Activated naive CD4-positive, alpha-beta T cell treated with anti-CD3 and anti-CD28 coated beads, Interleukin-2, amount 10 ng/mL, durations not matched to agents 7 days and 5 days (primary cell): ENCODE results near the gene FRMD4B.
A peak's percentile ranks its signal among the peaks of the same experiment; 100 is the strongest.
"Not testable (repeated sequence)": the region's sequence is repeated elsewhere in the genome, so short reads cannot be mapped to it uniquely, and the experiment has no call there.

Experiments used
- CTCF ChIA-PET: fragments of 350-600 bp; sonication (Branson Sonifier 250); formaldehyde crosslinking; loops from one replicate; lab custom pipeline; 2021; ENCODE audit warnings: antibody characterized with exemption; lab: Charles Lee
- DNase-seq: peaks from one replicate; pipeline ENCODE4 v3.0.0-alpha.2; 2020
- H3K27ac Mint-ChIP-seq: one replicate; pipeline ENCODE4 v1.8.0; 2021; ENCODE audit warnings: mild to moderate bottlenecking, moderate library complexity, mixed read lengths
- H3K27me3 Mint-ChIP-seq: one replicate; pipeline ENCODE4 v1.8.0; 2021; ENCODE audit warnings: mild to moderate bottlenecking, mixed read lengths
- H3K36me3 Mint-ChIP-seq: one replicate; pipeline ENCODE4 v1.8.0; 2021; ENCODE audit warnings: mixed read lengths
- H3K4me1 Mint-ChIP-seq: one replicate; pipeline ENCODE4 v1.8.0; 2021; ENCODE audit warnings: mixed read lengths
- H3K4me3 Mint-ChIP-seq: one replicate; pipeline ENCODE4 v1.8.0; 2021; ENCODE audit warnings: mild to moderate bottlenecking, moderate library complexity, mixed read lengths
- H3K9me3 Mint-ChIP-seq: one replicate; pipeline ENCODE4 v1.8.0; 2021; ENCODE audit warnings: mixed read lengths

Gene FRMD4B

GRCh38 chr3:69292959-69293574 is 92.8 kb downstream of the FRMD4B start:
- H3K36me3 Mint-ChIP-seq = no peaks in the 10 kb centered on the region
- H3K9me3 Mint-ChIP-seq = no peaks in the 10 kb centered on the region
- peaks cover 3% of the 10 kb centered on the region for H3K27me3 Mint-ChIP-seq
- CTCF ChIA-PET = interaction anchor here (0.9 to 1.6 kb wide), 3 partner anchors 13 to 132 kb away, joined by 3 to 4 read pairs (median 3); no protein-coding TSS in a partner anchor
- H3K4me3 Mint-ChIP-seq = no peak overlapping the region
- no peak overlapping the region for H3K27ac Mint-ChIP-seq
- no peak for DNase-seq
- H3K4me1 Mint-ChIP-seq = peaks cover 9% of the 10 kb centered on the region

DNA sequence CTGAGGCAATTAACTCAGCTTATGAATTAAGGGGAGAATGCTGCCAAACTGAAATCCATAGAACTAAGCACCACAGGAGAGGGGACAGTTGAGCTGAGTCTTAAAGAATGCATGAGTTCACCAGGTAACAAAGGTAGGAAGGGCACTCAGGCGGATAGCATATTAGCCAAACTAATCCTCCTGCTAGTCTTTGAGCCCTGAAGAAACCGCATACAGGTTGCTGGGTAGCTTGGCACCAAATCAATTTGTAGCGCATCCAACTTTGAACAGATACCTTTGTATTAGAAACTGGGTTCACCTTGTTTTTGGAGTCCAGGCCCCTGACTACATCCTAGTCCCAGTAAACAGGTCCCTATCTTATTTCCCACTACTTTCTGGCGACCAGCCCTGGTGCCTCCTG is 93.7 kb downstream of the FRMD4B start:
- DNase-seq = no peak
- Mint-ChIP-seq H3K4me3 (no peak overlapping the region), H3K36me3 (no peaks in the 10 kb centered on the region), H3K4me1 (peaks cover 9% of the 10 kb centered on the region), H3K27me3 (peaks cover 3% of the 10 kb centered on the region), H3K27ac (no peak overlapping the region), H3K9me3 (no peaks in the 10 kb centered on the region)
- CTCF ChIA-PET = interaction anchor here (0.9 to 1.6 kb wide), 2 partner anchors 130 to 131 kb away, joined by 3 read pairs; no protein-coding TSS in a partner anchor

- H3K36me3 Mint-ChIP-seq = no peaks in the 10 kb centered on the region
- H3K9me3 Mint-ChIP-seq = no peaks in the 10 kb centered on the region
- H3K27ac Mint-ChIP-seq = no peak overlapping the region
- H3K4me3 Mint-ChIP-seq = no peak overlapping the region
- no peak for DNase-seq
- H3K4me1 Mint-ChIP-seq = peaks cover 9% of the 10 kb centered on the region
- H3K27me3 Mint-ChIP-seq = peaks cover 3% of the 10 kb centered on the region
- CTCF ChIA-PET = interaction anchor here (1.1 to 1.5 kb wide), 3 partner anchors 10 to 129 kb away, joined by 3 to 5 read pairs (median 3); no protein-coding TSS in a partner anchor
Measured at GRCh38 chr3:69290430-69290829, 95.5 kb downstream of the FRMD4B start.

DNA sequence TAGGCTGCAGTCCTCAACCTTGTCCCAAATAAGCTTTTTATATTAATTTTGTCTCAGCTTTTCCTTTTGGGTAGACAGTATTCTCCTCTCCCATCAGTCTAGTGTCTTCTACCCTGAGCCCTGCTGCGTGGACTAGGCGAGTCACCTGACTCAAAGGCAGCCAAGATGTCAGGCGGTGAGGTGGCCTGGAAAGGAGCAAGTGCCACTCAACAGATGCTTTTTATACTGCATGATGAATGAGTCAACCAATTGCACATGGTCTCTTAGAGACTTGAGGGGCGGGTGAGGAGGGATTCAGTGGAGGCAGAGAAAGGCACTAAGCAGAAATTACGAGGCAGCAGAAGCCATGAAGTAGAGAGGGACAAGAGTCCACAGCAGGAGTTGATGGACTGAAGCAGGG is 95.9 kb downstream of the FRMD4B start:
- CTCF ChIA-PET = interaction anchor here (1.1 to 1.5 kb wide), 2 partner anchors 9 to 129 kb away, joined by 3 to 5 read pairs; no protein-coding TSS in a partner anchor
- H3K27ac Mint-ChIP-seq = no peak overlapping the region
- no peak for DNase-seq
- H3K27me3 Mint-ChIP-seq = peaks cover 3% of the 10 kb centered on the region
- H3K4me1 Mint-ChIP-seq = peaks cover 9% of the 10 kb centered on the region
- no peak overlapping the region for H3K4me3 Mint-ChIP-seq
- H3K9me3 Mint-ChIP-seq = no peaks in the 10 kb centered on the region
- no peaks in the 10 kb centered on the region for H3K36me3 Mint-ChIP-seq

GRCh38 chr3:69288161-69288895 is 97.6 kb downstream of the FRMD4B start:
- Mint-ChIP-seq H3K4me3 (no peak overlapping the region), H3K36me3 (no peaks in the 10 kb centered on the region), H3K4me1 (peaks cover 9% of the 10 kb centered on the region), H3K9me3 (no peaks in the 10 kb centered on the region), H3K27ac (no peak overlapping the region), H3K27me3 (peaks cover 3% of the 10 kb centered on the region)
- no peak for DNase-seq
- CTCF ChIA-PET = interaction anchor here (0.6 to 1.6 kb wide), 3 partner anchors 14 to 167 kb away, joined by 3 to 5 read pairs (median 4); no protein-coding TSS in a partner anchor

- Mint-ChIP-seq H3K4me3 (no peak overlapping the region), H3K9me3 (no peaks in the 10 kb centered on the region), H3K4me1 (peaks cover 14% of the 10 kb centered on the region), H3K27ac (no peak overlapping the region), H3K36me3 (no peaks in the 10 kb centered on the region), H3K27me3 (peaks cover 7% of the 10 kb centered on the region)
- CTCF ChIA-PET = interaction anchor here (2.6 kb wide), 1 partner anchor 122 kb away, joined by 13 read pairs; no protein-coding TSS in a partner anchor
- DNase-seq = no peak
Measured at GRCh38 chr3:69283913-69284611, 101.8 kb downstream of the FRMD4B start.

DNA sequence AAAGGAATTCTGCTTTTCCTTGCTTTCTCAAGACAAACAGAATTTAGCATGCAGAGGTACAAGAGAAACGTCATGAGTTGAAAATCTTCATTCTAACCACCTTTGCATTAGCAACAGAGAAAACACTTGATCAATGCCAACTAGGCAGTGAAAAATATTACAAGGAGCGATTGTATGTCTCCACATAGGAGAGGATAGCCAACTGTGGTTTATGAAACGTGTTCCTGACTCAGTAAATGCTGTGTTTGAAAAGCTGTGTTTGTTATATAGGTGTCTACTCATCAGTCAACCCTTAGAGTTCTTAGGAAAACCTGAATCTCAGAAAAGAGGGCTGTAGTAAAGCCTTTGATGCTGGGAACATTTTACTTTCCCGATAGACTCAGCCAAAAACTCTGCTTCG is 102.4 kb downstream of the FRMD4B start:
- no peak for DNase-seq
- H3K9me3 Mint-ChIP-seq = no peaks in the 10 kb centered on the region
- H3K4me3 Mint-ChIP-seq = no peak overlapping the region
- CTCF ChIA-PET = interaction anchor here (2.6 kb wide), 1 partner anchor 122 kb away, joined by 13 read pairs; no protein-coding TSS in a partner anchor
- no peaks in the 10 kb centered on the region for H3K36me3 Mint-ChIP-seq
- H3K4me1 Mint-ChIP-seq = peaks cover 9% of the 10 kb centered on the region
- H3K27ac Mint-ChIP-seq = no peak overlapping the region
- peaks cover 7% of the 10 kb centered on the region for H3K27me3 Mint-ChIP-seq

GRCh38 chr3:69282181-69282580 is 103.7 kb downstream of the FRMD4B start:
- no peaks in the 10 kb centered on the region for H3K36me3 Mint-ChIP-seq
- no peaks in the 10 kb centered on the region for H3K9me3 Mint-ChIP-seq
- DNase-seq = peak; percentile 23
- H3K4me1 Mint-ChIP-seq = peaks cover 6% of the 10 kb centered on the region
- H3K27me3 Mint-ChIP-seq = peaks cover 4% of the 10 kb centered on the region
- H3K4me3 Mint-ChIP-seq = no peak overlapping the region
- CTCF ChIA-PET = interaction anchor here (0.9 to 2.6 kb wide), 5 partner anchors 9 to 161 kb away, joined by 3 to 13 read pairs (median 4); no protein-coding TSS in a partner anchor
- H3K27ac Mint-ChIP-seq = no peak overlapping the region

DNA sequence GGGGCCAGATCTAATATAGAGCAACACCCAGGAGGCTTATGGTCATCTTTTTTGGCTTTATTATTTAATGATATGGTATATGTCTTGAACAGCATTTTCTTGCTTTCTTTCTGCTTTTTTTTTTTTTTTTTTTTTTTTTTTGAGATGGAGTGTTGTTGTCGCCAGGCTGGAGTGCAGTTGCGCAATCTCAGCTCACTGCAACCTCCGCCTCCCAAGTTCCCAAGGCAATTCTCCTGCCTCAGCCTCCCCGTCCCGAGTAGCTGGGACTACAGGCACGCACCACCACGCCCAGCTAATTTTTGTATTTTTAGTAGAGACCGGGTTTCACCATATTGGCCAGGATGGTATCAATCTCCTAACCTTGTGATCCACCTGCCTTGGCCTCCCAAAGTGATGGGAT is 108.5 kb downstream of the FRMD4B start:
- H3K27ac Mint-ChIP-seq, DNase-seq, H3K36me3 Mint-ChIP-seq, H3K4me3 Mint-ChIP-seq, CTCF ChIA-PET, H3K9me3 Mint-ChIP-seq, H3K27me3 Mint-ChIP-seq, H3K4me1 Mint-ChIP-seq: not testable (repeated sequence)

DNA sequence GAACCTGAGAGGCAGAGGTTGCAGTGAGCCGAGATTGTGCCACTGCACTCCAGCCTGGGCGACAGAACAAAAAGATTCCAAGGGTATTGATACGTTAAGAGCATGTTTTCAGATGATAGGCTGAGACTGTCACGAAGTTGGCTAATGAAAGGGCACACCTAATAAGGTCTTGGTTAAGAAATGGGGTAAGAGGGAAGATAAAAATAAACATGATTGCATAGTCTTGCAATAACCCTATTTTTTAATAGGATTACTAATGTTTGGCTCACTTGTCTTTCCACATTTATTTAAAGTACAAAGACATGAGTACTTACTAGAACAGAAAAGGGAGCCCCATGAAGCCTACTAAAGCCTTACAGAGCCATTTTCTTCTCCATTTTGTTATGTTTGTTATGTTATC is 109.0 kb downstream of the FRMD4B start:
- Mint-ChIP-seq H3K4me3 (no peak overlapping the region), H3K27ac (no peak overlapping the region), H3K36me3 (no peaks in the 10 kb centered on the region), H3K4me1 (peaks cover 2% of the 10 kb centered on the region), H3K9me3 (no peaks in the 10 kb centered on the region), H3K27me3 (peaks cover 4% of the 10 kb centered on the region)
- CTCF ChIA-PET = no interaction called here
- no peak for DNase-seq

DNA sequence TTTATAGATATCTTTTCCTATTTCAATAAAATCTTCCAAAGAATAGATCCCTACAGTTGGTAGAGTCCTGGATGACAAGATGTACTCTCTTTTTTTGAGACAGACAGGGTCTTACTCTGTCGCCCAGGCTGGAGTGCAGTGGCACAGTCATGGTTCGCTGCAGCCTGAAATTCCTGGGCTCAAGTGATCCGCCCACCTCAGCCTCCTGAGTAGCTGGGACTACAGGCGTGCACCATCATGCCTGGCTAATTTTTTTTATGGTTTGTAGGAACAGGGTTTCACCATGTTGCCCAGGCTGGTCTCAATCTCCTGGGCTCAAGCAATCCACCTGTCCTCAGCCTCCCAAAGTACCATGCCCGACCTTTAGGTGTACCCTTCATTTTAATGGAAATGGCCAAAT is 109.7 kb downstream of the FRMD4B start:
- H3K36me3 Mint-ChIP-seq, H3K4me1 Mint-ChIP-seq, H3K9me3 Mint-ChIP-seq, H3K27ac Mint-ChIP-seq, H3K4me3 Mint-ChIP-seq, DNase-seq, H3K27me3 Mint-ChIP-seq, CTCF ChIA-PET: not testable (repeated sequence)

GRCh38 chr3:69273896-69274295 is 112.0 kb downstream of the FRMD4B start:
- no peaks in the 10 kb centered on the region for H3K27me3 Mint-ChIP-seq
- H3K36me3 Mint-ChIP-seq = no peaks in the 10 kb centered on the region
- no peak overlapping the region for H3K27ac Mint-ChIP-seq
- no peaks in the 10 kb centered on the region for H3K9me3 Mint-ChIP-seq
- no peak overlapping the region for H3K4me3 Mint-ChIP-seq
- DNase-seq = no peak
- no peaks in the 10 kb centered on the region for H3K4me1 Mint-ChIP-seq
- CTCF ChIA-PET = interaction anchor here (1.6 kb wide), 1 partner anchor 113 kb away, joined by 6 read pairs; no protein-coding TSS in a partner anchor

- CTCF ChIA-PET = interaction anchor here (1.3 to 1.6 kb wide), 2 partner anchors 9 to 111 kb away, joined by 4 to 6 read pairs; no protein-coding TSS in a partner anchor
- no peak for DNase-seq
- Mint-ChIP-seq H3K4me1 (no peaks in the 10 kb centered on the region), H3K27ac (no peak overlapping the region), H3K9me3 (no peaks in the 10 kb centered on the region), H3K27me3 (no peaks in the 10 kb centered on the region), H3K36me3 (no peaks in the 10 kb centered on the region), H3K4me3 (no peak overlapping the region)
Measured at GRCh38 chr3:69272556-69272955, 113.3 kb downstream of the FRMD4B start.

DNA sequence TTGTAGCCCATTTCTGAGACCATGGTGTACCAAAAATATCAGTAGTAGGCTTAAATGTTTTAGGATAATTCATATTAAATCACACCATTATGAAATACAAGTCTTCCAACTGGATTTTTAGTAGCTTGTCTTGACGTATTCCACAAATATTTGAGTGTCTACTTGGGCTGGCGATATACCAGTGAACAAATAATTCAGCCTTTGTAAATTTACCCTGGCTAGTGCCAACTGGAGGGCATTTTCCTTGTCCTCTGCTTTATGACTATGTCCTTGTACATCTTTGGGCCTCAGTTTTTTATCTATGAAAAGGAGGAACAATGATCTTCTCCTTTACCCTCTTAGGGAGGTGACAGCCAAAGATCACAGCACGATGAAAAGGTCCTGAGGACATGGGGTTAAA is 114.8 kb downstream of the FRMD4B start:
- Mint-ChIP-seq H3K27me3 (no peaks in the 10 kb centered on the region), H3K27ac (no peak overlapping the region), H3K4me1 (no peaks in the 10 kb centered on the region), H3K9me3 (no peaks in the 10 kb centered on the region), H3K36me3 (no peaks in the 10 kb centered on the region), H3K4me3 (no peak overlapping the region)
- CTCF ChIA-PET = interaction anchor here (0.6 kb wide), 1 partner anchor 1646 kb away, joined by 3 read pairs; no protein-coding TSS in a partner anchor
- no peak for DNase-seq
